Mesothelial cell of epicardium (in vitro differentiated cells): Measurements from ENCODE around the gene TNPO1. TPM values are rescaled to one million over a fixed set of nuclear protein-coding genes. Genes with fewer than 3 reads are reported as not detected.

ENCODE experiments used
- DNase-seq, 2 experiments: peaks; one replicate each; pipeline ENCODE4 v3.0.0; 2021; ENCODE audit warnings: low spot score in 2 of 2; ENCODE audit not compliant: unreplicated experiment in 2 of 2
- H3K27ac Mint-ChIP-seq: 2 replicates; pipeline ENCODE4 v1.8.0; 2021; ENCODE audit warnings: mixed read lengths
- H3K27me3 Mint-ChIP-seq: 2 replicates; pipeline ENCODE4 v1.8.0; 2021; ENCODE audit warnings: low read depth, mixed read lengths
- H3K36me3 Mint-ChIP-seq: 2 replicates; pipeline ENCODE4 v1.8.0; 2021; ENCODE audit warnings: mixed read lengths
- H3K4me1 Mint-ChIP-seq: 2 replicates; pipeline ENCODE4 v1.8.0; 2021; ENCODE audit warnings: mixed read lengths
- H3K4me3 Mint-ChIP-seq: 2 replicates; pipeline ENCODE4 v1.8.0; 2021; ENCODE audit warnings: mild to moderate bottlenecking, moderate library complexity, mixed read lengths
- H3K9me3 Mint-ChIP-seq: 2 replicates; pipeline ENCODE4 v1.8.0; 2021; ENCODE audit warnings: mixed read lengths
- total RNA-seq: library from RNA; stranded (reverse); gene quantifications from 3 replicates; pipeline ENCODE4 v1.2.1, GENCODE V29; 2021
- TF ChIP-seq, protein P1 (sequence below): fragments of 200-600 bp; sonication (generic); IDR thresholded peaks from one replicate; pipeline ENCODE4 v1.5.0; 2021; ENCODE audit warnings: antibody characterized with exemption; ENCODE audit not compliant: unreplicated experiment

Gene TNPO1
- total RNA-seq, 1 donor from 2014 or later: 127 TPM

DNA sequence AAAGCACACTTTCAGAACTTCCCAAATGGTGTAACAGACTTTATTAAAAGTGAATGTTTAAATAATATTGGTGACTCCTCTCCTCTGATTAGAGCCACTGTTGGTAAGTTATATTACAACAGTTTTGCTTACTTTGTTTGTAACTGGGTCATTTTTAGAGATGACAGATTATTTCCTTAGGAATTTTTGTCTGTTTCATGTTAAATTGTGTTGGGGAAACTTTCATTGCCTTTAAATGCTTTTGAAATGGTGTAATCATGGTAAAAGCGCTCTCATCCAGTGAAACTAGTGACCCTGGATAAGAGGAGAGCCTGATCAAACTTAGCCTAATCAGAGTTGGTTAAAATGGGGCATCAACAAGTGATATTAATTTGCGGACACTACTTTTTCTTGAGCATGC is 39.4 kb downstream of the TNPO1 start:
- TF ChIP-seq, protein P1, sequence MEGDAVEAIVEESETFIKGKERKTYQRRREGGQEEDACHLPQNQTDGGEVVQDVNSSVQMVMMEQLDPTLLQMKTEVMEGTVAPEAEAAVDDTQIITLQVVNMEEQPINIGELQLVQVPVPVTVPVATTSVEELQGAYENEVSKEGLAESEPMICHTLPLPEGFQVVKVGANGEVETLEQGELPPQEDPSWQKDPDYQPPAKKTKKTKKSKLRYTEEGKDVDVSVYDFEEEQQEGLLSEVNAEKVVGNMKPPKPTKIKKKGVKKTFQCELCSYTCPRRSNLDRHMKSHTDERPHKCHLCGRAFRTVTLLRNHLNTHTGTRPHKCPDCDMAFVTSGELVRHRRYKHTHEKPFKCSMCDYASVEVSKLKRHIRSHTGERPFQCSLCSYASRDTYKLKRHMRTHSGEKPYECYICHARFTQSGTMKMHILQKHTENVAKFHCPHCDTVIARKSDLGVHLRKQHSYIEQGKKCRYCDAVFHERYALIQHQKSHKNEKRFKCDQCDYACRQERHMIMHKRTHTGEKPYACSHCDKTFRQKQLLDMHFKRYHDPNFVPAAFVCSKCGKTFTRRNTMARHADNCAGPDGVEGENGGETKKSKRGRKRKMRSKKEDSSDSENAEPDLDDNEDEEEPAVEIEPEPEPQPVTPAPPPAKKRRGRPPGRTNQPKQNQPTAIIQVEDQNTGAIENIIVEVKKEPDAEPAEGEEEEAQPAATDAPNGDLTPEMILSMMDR: no peak
- no peak for DNase-seq
- H3K36me3 Mint-ChIP-seq: peaks cover 37% of the 10 kb centered on the region
- H3K4me1 Mint-ChIP-seq: peaks cover 7% of the 10 kb centered on the region
- no peaks in the 10 kb centered on the region for H3K27me3 Mint-ChIP-seq
- no peaks in the 10 kb centered on the region for H3K9me3 Mint-ChIP-seq
- H3K27ac Mint-ChIP-seq: peak overlapping the region; percentile 39
- H3K4me3 Mint-ChIP-seq: no peak overlapping the region

DNA sequence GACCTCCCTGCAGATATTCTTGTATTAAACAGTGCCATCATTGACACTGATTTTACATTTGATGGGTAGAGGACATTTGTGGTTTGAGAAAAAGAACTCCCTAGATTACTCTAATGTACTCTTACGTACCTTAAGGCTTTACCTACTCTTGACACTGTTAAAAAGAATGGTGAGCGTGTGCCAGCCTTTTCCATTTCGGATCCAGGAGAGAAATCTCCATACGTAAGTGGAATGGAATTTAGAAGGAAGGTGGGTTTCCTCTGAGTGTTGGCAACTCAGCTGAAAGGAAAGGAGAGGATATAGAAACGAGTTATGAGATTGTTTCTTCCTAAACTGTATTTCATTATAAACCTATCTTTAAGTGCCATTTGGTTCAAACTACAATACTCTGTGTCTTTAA is 40.9 kb downstream of the TNPO1 start:
- TF ChIP-seq, protein P1: no peak
- no peak overlapping the region for H3K4me3 Mint-ChIP-seq
- H3K36me3 Mint-ChIP-seq: peaks cover 43% of the 10 kb centered on the region
- no peak for DNase-seq
- no peak overlapping the region for H3K27ac Mint-ChIP-seq
- H3K9me3 Mint-ChIP-seq: no peaks in the 10 kb centered on the region
- H3K4me1 Mint-ChIP-seq: peaks cover 4% of the 10 kb centered on the region
- no peaks in the 10 kb centered on the region for H3K27me3 Mint-ChIP-seq

DNA sequence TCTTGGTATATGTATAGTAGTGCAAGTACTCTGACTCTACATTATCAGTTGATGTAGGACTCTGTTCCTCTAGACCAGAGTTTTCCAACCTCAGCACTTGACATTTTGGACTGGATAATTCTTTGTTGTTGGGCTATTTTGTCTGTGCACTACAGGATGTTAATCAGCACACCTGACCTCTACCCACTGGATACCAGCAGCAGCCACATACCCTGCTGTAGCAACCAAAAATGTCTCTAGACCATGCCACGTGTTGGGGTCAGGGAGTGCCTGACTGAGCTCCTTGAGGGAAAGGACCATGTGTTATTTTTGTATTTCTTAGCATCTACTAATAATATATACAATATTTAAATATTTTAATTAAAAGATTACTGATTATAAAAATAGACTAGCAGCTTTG is 42.7 kb downstream of the TNPO1 start:
- no peaks in the 10 kb centered on the region for H3K9me3 Mint-ChIP-seq
- no peaks in the 10 kb centered on the region for H3K4me1 Mint-ChIP-seq
- no peak for DNase-seq
- no peaks in the 10 kb centered on the region for H3K27me3 Mint-ChIP-seq
- TF ChIP-seq, protein P1: no peak
- H3K36me3 Mint-ChIP-seq: peaks cover 37% of the 10 kb centered on the region
- H3K4me3 Mint-ChIP-seq: no peak overlapping the region
- no peak overlapping the region for H3K27ac Mint-ChIP-seq

DNA sequence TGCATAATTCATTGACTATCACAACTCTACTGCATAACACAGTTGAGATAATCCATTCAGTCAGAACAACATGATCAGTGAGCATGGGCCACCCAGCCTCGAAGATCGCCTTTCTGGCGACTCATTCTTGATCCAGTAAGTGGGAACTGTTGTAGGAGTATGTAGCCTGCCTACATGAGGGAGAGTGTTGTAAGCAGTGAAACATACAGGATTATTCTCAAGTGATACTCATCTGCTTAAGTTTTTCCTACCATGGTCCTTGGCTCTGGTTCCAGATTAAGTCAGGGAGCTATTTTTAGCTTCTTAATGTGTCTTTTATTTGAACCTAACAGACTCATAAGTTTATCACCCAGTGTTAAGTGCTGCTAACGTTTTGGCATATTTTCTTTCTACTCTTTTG is 44.0 kb downstream of the TNPO1 start:
- H3K27ac Mint-ChIP-seq: no peak overlapping the region
- peaks cover 39% of the 10 kb centered on the region for H3K36me3 Mint-ChIP-seq
- DNase-seq: no peak
- H3K27me3 Mint-ChIP-seq: no peaks in the 10 kb centered on the region
- H3K4me1 Mint-ChIP-seq: no peaks in the 10 kb centered on the region
- TF ChIP-seq, protein P1: no peak
- no peak overlapping the region for H3K4me3 Mint-ChIP-seq
- no peaks in the 10 kb centered on the region for H3K9me3 Mint-ChIP-seq

DNA sequence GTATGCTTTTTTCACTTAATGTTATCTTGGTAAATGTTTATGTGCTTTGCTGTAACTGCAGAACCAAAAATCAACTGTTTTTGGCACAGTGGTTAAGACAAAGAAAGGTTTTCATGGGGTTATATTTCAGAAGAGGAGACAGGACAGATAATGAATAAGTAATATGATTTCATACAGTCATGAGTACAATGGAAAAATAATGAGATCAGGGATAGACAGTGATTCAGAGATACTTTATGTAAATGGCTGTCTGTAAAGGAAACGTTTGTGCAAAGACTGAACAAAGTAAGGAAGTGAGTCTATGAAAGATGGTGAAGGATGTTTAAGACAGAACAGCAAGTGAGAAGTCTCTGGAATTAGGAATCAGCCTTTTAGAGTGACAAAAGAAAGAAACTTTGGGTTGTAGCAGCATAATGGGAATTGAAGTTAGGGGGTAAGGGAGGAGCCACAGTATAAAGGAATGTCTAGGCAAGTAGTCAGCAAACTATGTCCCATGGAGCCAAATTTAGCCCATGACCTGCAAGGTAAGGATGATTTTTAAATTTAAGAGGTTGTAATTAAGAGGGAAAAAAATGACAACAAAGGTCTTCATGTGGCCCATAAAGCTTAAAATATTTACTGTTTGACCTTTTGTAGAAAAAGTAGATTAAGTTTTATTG is 55.0 kb downstream of the TNPO1 start:
- H3K27me3 Mint-ChIP-seq: no peaks in the 10 kb centered on the region
- peaks cover 7% of the 10 kb centered on the region for H3K9me3 Mint-ChIP-seq
- no peaks in the 10 kb centered on the region for H3K4me1 Mint-ChIP-seq
- peaks cover 34% of the 10 kb centered on the region for H3K36me3 Mint-ChIP-seq
- TF ChIP-seq, protein P1: no peak
- no peak overlapping the region for H3K27ac Mint-ChIP-seq
- no peak overlapping the region for H3K4me3 Mint-ChIP-seq
- DNase-seq: no peak

DNA sequence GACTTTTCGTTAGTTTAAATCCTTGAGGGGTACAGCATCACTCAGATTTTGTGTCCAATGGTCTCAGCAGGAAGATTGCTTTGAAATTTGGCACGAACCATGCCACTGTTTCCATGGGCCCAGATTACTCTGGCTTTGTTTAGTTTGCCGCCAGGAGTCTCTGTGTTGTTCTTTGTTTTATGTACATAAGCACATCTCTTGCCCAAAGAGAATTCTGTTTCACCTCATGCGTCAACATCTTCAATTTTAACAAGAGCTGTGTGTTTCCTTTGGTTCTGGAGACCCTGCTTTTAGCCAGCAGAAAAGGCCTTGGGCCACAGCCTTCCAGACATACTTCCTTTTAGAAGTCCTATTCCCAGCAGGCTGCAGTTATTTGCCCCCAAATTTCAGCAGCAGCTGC is 62.4 kb downstream of the TNPO1 start:
- Mint-ChIP-seq H3K36me3 (peaks cover 49% of the 10 kb centered on the region), H3K9me3 (no peaks in the 10 kb centered on the region), H3K4me3 (no peak overlapping the region), H3K27me3 (no peaks in the 10 kb centered on the region), H3K4me1 (no peaks in the 10 kb centered on the region), H3K27ac (no peak overlapping the region)
- TF ChIP-seq, protein P1: no peak
- no peak for DNase-seq
